ENCODE measurements around the gene POLQ.
"Not testable (repeated sequence)": the region's sequence is repeated elsewhere in the genome, so short reads cannot be mapped to it uniquely, and the experiment has no call there.

The POLQ gene

GRCh38 chr3:121505256-121505655, 40.5 kb downstream of the POLQ start:
- DNase-seq = no peak

- DNase-seq = no peak
These were observed 41.2 kb downstream of the POLQ start for GRCh38 chr3:121504618-121505017.

- DNase-seq = no peak
These were observed 49.0 kb downstream of the POLQ start for GRCh38 chr3:121496786-121497185.

- no peak for DNase-seq
These were observed 52.4 kb downstream of the POLQ start for GRCh38 chr3:121493431-121493830.

- no peak for DNase-seq
These were observed 54.0 kb downstream of the POLQ start for GRCh38 chr3:121491683-121492320.

- no peak for DNase-seq
These were observed 55.6 kb downstream of the POLQ start for GRCh38 chr3:121490161-121490560.

GRCh38 chr3:121488628-121489027, 57.2 kb downstream of the POLQ start:
- DNase-seq = no peak

GRCh38 chr3:121483290-121483689, 62.5 kb downstream of the POLQ start:
- no peak for DNase-seq

GRCh38 chr3:121482660-121483059, 63.1 kb downstream of the POLQ start:
- no peak for DNase-seq

- no peak for DNase-seq
These were observed 64.5 kb downstream of the POLQ start for GRCh38 chr3:121481106-121481880.

- no peak for DNase-seq
These were observed 68.2 kb downstream of the POLQ start for GRCh38 chr3:121477589-121477988.

GRCh38 chr3:121473001-121473400, 72.8 kb downstream of the POLQ start:
- DNase-seq = no peak

GRCh38 chr3:121467085-121467484, 78.7 kb downstream of the POLQ start:
- no peak for DNase-seq

GRCh38 chr3:121463745-121464144, 82.0 kb downstream of the POLQ start:
- DNase-seq = no peak

GRCh38 chr3:121462565-121462964, 83.2 kb downstream of the POLQ start:
- DNase-seq = no peak

GRCh38 chr3:121451752-121452151, 94.0 kb downstream of the POLQ start:
- DNase-seq = not testable (repeated sequence)

- DNase-seq = no peak
These were observed 102.3 kb downstream of the POLQ start for GRCh38 chr3:121443456-121443855.

GRCh38 chr3:121436641-121437040, 109.1 kb downstream of the POLQ start:
- DNase-seq = no peak

- no peak for DNase-seq
These were observed 109.7 kb downstream of the POLQ start for GRCh38 chr3:121436074-121436473.

- DNase-seq = peak; percentile 18
These were observed 113.9 kb downstream of the POLQ start for GRCh38 chr3:121431726-121432517.

- no peak for DNase-seq
These were observed 115.0 kb downstream of the POLQ start for GRCh38 chr3:121430664-121431215.

- no peak for DNase-seq
These were observed 121.2 kb downstream of the POLQ start for GRCh38 chr3:121424549-121424948.

- DNase-seq = no peak
These were observed 127.6 kb downstream of the POLQ start for GRCh38 chr3:121418182-121418581.
